ENCODE data around the gene FLT3LG. TPM values are rescaled to one million over a fixed set of nuclear protein-coding genes. Genes with fewer than 3 reads are reported as not detected.

The FLT3LG gene
- total RNA-seq, 1 donor from 2014 or later: 57.6 TPM

DNA sequence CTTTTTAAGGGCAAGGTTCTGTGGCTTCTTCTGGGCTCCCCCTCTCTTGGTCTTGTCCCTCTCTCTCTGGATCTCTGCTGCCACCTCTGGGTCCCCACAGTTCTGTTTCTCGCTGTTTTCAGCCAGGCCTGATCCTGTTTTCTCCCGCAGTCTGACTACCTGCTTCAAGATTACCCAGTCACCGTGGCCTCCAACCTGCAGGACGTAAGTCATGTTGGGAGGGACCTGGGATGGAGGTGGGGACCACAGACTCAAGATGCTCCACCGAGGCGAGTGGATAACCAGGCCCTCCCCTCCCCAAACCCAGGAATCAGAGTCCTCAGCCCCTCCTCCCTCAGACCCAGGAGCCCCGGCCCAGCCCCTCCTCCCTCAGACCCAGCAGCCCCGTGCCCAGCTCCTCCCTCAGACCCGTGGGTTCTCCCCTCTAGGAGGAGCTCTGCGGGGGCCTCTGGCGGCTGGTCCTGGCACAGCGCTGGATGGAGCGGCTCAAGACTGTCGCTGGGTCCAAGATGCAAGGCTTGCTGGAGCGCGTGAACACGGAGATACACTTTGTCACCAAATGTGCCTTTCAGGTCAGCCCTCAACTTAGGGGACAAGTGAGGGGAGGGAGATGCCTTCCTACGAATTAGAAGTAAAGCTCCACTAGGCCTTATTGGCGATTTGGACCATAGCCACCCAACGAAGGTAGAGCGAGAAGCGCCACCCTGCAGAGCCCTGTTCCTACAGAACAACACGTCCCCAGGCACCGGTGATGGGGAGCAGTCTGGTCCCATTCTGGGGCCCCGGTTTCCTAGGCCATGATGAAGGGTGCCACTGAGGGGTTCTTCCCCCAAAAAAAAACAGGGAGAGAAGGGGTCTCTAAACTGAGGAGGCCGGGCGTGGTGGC lies 2.2 kb downstream of the FLT3LG start:
- H3K36me3 Mint-ChIP-seq (ENCODE audit: low read depth): peaks cover 24% of the 10 kb centered on the region
- H3K4me1 Mint-ChIP-seq: peaks cover 37% of the 10 kb centered on the region
- peak overlapping the region; percentile 90 for H3K27ac Mint-ChIP-seq
- peak overlapping the region; percentile 97 for H3K4me3 Mint-ChIP-seq
- intact Hi-C loops (cut with micrococcal nuclease): loop anchor here (1.0 kb wide), 1 partner anchor 84 kb away; no protein-coding TSS in a partner anchor
- peak; percentile 93 for DNase-seq
- H3K9me3 Mint-ChIP-seq: no peaks in the 10 kb centered on the region
- no peaks in the 10 kb centered on the region for H3K27me3 Mint-ChIP-seq

DNA sequence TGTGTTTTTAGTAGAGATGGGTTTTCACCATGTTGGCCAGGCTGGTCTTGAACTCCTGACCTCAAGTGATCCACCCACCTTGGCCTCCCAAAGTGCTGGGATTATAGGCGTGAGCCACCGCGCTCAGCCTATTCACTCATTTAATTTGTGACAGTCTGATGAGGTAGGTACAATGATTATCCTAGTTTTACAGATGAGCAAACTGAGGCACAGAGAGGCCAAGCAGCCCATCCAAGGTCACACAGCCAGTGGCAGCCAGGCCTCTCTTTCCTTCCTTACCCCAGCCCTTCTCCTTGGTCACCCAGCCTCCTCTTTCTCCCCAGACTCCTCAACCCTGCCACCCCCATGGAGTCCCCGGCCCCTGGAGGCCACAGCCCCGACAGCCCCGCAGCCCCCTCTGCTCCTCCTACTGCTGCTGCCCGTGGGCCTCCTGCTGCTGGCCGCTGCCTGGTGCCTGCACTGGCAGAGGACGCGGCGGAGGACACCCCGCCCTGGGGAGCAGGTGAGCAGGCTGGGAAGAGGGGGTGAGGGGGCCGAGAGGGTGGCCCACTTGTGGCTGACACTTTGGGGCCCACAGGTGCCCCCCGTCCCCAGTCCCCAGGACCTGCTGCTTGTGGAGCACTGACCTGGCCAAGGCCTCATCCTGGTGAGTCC lies 6.1 kb downstream of the FLT3LG start:
- peaks cover 39% of the 10 kb centered on the region for H3K36me3 Mint-ChIP-seq (ENCODE audit: low read depth)
- H3K4me3 Mint-ChIP-seq: no peak overlapping the region
- H3K9me3 Mint-ChIP-seq: no peaks in the 10 kb centered on the region
- H3K27ac Mint-ChIP-seq: peak overlapping the region; percentile 15
- intact Hi-C loops (cut with micrococcal nuclease): no loop called here
- H3K27me3 Mint-ChIP-seq: no peaks in the 10 kb centered on the region
- DNase-seq: no peak
- H3K4me1 Mint-ChIP-seq: peaks cover 23% of the 10 kb centered on the region

DNA sequence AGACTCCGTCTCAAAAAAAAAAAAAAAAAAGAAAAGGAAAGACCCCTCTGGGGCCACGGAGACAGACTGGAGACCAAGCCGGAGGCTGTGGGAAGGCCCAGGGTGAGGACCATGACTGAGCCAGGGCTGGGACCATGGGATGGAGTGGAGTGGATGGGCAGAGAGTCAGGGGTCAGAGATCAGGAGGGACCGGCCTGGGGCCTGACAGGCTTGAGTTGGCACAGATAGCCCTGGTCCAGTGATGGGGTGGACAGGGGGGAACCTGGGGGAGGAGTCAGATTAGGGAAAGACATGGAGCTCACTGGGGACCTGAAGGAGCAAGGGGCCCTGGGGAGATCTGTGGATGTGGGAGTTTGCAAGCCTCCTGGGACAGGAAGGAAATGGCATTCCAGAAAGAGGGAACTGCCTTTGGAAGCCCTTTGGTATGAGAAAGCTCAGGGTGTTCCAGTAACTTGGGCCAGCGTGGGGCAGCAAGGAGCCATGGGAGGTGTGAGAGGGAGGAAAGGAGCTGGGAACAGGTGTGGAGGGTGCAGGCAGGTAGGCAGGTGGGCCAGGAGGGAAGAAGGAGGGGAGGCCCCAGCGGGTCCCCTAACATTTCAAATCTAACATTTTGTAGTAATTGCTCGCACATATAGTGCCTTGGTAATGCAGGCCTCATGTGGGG lies 7.1 kb downstream of the FLT3LG start:
- no peak for DNase-seq
- peak overlapping the region; percentile 41 for H3K27ac Mint-ChIP-seq
- no peaks in the 10 kb centered on the region for H3K9me3 Mint-ChIP-seq
- H3K27me3 Mint-ChIP-seq: no peaks in the 10 kb centered on the region
- peaks cover 15% of the 10 kb centered on the region for H3K4me1 Mint-ChIP-seq
- no peak overlapping the region for H3K4me3 Mint-ChIP-seq
- peaks cover 43% of the 10 kb centered on the region for H3K36me3 Mint-ChIP-seq (ENCODE audit: low read depth)
- intact Hi-C loops (cut with micrococcal nuclease): no loop called here

DNA sequence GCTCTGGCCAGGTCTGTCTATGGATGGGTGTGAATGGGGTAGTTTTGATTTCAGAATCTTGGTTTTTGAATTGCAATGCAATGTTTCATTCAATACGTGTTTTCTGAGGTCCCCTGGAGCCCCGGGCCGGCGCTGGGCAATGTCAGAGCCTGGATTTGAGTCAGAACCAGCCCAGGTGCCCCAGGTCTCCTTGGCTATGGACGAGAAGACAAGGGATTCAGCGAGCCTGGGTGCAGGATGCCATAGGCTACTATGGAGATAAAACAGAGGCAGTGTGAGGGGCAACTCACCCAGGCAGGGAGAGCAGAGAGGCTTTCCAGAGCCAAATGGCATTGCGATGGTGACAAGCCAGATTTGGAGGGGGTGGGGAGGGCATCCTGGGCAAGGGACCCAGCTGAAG lies 12.2 kb downstream of the FLT3LG start:
- peak overlapping the region; percentile 43 for H3K4me3 Mint-ChIP-seq
- intact Hi-C loops (cut with micrococcal nuclease): loop anchor here (5.0 kb wide), 1 partner anchor 34 kb away; the partner anchor contains the start of genes ALDH16A1 and PIH1D1
- DNase-seq: peak; percentile 63
- H3K4me1 Mint-ChIP-seq: peaks cover 27% of the 10 kb centered on the region
- peaks cover 4% of the 10 kb centered on the region for H3K9me3 Mint-ChIP-seq
- H3K36me3 Mint-ChIP-seq (ENCODE audit: low read depth): peaks cover 67% of the 10 kb centered on the region
- peaks cover 3% of the 10 kb centered on the region for H3K27me3 Mint-ChIP-seq
- peak overlapping the region; percentile 86 for H3K27ac Mint-ChIP-seq

DNA sequence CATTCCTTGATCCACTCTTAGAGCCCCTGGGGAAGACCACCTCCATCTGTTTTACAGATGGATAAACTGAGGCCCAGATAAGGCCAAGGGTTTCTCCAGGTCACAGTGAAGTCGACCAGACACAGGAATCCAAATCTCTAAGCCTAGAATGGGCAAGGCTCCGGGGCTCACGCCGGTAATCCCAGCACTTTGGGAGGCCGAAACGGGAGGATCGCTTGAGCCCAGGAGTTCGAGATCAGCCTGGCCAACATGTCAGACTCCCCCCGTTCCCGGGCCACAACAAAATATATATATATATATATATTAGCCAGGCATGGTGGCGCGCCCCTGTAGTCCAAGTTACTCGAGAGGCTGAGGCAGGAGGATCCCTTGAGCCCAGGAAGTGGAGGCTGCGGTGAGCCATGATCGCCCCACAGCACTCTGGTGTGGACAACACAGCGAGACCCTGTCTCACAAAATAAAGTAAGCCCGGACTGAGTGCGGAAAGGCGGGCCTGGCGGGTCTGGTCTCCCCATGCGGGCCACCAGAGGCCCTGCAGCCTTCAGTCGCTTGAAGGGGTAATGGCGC lies 12.8 kb downstream of the FLT3LG start:
- H3K27ac Mint-ChIP-seq: peak overlapping the region; percentile 98
- DNase-seq: no peak
- intact Hi-C loops (cut with micrococcal nuclease): loop anchor here (1.0 to 5.0 kb wide), 2 partner anchors 10 to 34 kb away; partner anchors contain the start of genes ALDH16A1, PIH1D1 and RPS11
- peaks cover 70% of the 10 kb centered on the region for H3K36me3 Mint-ChIP-seq (ENCODE audit: low read depth)
- peaks cover 4% of the 10 kb centered on the region for H3K9me3 Mint-ChIP-seq
- peaks cover 3% of the 10 kb centered on the region for H3K27me3 Mint-ChIP-seq
- H3K4me3 Mint-ChIP-seq: peak overlapping the region; percentile 98
- H3K4me1 Mint-ChIP-seq: peaks cover 27% of the 10 kb centered on the region

DNA sequence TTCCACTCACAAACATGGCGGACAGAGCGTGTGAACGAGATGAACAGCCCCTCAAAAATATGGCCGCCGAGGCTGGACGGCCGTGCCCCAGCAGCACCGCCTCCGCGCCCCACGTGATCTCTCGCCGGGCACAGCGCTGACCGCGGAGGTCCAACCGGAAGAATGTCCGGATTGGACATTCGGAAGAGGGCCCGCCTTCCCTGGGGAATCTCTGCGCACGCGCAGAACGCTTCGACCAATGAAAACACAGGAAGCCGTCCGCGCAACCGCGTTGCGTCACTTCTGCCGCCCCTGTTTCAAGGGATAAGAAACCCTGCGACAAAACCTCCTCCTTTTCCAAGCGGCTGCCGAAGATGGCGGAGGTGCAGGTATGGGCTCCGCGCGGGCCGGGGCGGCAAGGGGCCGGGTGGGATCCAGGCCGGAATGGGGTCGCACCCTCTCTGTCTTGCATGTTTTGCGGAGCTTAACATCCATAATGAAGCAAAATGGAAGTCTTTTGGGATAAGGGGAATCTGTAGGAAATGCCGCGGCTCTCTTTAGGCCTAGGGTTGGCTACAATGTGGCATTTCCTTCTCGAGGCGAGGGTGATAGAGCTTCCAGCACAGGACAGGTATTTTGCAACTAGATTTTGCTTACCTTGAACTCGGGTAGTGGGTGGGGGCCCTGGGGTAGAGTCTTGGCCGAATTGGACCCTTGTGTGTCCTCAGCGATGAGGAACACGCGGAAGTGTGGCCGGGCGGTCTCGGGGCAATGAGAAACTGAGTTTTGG lies 13.4 kb downstream of the FLT3LG start, which contains the start of gene RPL13A:
RPL13A (plus strand) TSS at position 332 of the 769 bp plus-strand sequence; CDS start at position 354, 22 bp downstream.
- Mint-ChIP-seq H3K27ac (peak within 1 kb of the TSS; percentile 98), H3K36me3 (ENCODE audit: low read depth) (peaks cover 74% of the 10 kb centered on the region), H3K4me1 (peaks cover 31% of the 10 kb centered on the region), H3K4me3 (peak within 1 kb of the TSS; percentile 98), H3K9me3 (peaks cover 4% of the 10 kb centered on the region), H3K27me3 (peaks cover 3% of the 10 kb centered on the region)
- intact Hi-C loops (cut with micrococcal nuclease): loop anchor here (1.0 to 5.0 kb wide), 2 partner anchors 9 to 35 kb away; partner anchors contain the start of genes ALDH16A1, PIH1D1 and RPS11
- DNase-seq: peak; percentile 100

DNA sequence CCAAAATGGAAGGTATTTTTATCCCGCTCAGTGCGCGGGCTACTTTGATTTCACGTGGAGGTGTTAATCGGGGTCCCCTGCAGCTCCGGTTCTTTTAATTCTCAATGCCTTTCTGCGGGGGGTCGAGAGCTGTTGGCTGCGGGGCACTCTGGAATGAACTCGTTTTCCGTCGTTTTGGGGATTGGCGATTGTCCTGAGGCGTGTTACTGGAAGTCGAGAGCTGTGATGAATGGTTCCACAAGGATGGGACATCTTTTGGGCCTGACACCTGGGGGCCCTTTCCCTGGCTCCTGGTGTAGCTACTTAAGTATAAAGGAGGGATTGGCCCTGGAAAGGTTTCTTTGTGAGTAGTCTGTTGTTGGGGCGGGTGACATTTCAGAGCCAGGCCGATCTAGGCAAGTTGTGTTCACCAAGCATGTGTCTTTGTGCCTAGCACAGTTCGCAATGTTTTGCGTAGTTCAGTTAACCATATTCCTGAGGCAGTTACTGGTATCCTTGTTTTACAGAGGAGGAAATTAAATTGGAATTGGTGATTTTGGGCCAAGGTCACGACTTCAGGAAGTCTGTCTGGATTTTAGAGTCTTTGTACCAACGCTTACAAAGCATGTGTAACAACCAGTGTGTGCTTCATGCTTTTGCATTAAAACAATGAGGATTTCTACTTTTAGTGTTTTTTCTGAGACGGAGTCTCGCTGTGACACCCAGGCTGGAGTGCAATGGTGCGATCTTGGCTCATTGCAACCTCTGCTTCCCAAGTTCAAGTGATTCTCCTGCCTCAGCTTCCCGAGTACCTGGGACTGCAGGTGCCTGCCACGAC lies 14.2 kb downstream of the FLT3LG start:
- Mint-ChIP-seq H3K36me3 (ENCODE audit: low read depth) (peaks cover 78% of the 10 kb centered on the region), H3K4me1 (peaks cover 38% of the 10 kb centered on the region), H3K27ac (peak overlapping the region; percentile 98), H3K4me3 (peak overlapping the region; percentile 98), H3K27me3 (peaks cover 3% of the 10 kb centered on the region), H3K9me3 (peaks cover 4% of the 10 kb centered on the region)
- DNase-seq: no peak
- intact Hi-C loops (cut with micrococcal nuclease): loop anchor here (5.0 kb wide), 1 partner anchor 36 kb away; the partner anchor contains the start of genes ALDH16A1 and PIH1D1

DNA sequence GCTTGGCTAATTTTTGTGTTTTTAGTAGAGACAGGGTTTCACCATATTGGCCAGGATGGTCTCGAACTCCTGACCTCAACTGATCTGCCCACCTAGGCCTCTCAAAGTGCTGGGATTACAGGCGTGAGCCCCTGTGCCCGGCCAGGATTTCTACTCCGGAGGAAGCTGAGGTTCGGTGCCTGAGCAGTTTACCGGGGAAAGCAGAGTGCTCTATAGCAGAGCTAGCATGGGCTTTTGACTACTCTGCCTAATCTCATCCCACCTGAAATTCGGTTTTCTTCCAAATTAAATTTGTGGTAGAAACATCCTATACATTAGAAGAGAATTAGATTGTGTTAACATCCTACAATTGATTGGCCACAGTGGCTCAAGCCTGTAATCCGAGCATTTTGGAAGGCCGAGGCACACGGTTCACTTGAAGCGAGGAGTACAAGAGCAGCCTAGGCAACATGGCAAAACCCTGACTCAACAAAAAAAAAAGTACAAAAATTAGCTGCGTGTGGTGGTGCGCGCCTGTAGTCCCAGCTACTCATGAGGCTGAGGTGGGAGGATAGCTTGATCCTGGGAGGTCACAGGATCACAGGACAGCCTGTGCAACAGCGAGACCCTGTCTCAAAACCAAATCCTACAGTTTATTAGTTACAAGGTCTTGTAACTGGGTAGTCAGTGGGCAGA lies 15.0 kb downstream of the FLT3LG start:
- peak; percentile 74 for DNase-seq
- H3K27me3 Mint-ChIP-seq: peaks cover 3% of the 10 kb centered on the region
- peak overlapping the region; percentile 98 for H3K4me3 Mint-ChIP-seq
- intact Hi-C loops (cut with micrococcal nuclease): loop anchor here (5.0 kb wide), 1 partner anchor 37 kb away; the partner anchor contains the start of genes ALDH16A1 and PIH1D1
- H3K4me1 Mint-ChIP-seq: peaks cover 39% of the 10 kb centered on the region
- H3K36me3 Mint-ChIP-seq (ENCODE audit: low read depth): peaks cover 79% of the 10 kb centered on the region
- H3K27ac Mint-ChIP-seq: peak overlapping the region; percentile 98
- peaks cover 4% of the 10 kb centered on the region for H3K9me3 Mint-ChIP-seq

DNA sequence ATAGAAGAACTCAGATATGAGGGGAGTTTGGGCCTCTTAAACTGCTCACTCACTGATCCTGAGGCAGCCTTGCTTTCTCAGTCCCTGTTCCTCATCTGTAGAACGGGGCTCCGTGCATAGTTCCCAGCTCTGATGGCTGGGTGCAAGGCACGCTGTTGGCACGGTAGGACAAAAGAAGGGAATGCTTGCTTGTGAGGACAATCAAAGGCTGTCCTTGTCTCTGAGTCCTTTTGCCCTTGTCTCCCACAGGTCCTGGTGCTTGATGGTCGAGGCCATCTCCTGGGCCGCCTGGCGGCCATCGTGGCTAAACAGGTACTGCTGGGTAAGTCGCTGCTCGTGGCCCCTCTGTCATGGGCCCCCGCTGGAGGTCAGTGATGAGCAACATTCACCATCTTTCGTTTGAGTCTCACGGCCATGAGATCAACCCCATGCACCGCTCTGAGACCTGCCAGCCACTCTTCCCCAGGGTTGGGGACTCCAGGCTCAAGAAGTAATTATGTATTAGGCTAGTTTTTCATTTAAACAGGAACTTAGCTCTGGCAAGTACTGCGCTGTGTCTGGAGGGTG lies 15.7 kb downstream of the FLT3LG start:
- Mint-ChIP-seq H3K9me3 (peaks cover 4% of the 10 kb centered on the region), H3K27me3 (peaks cover 3% of the 10 kb centered on the region), H3K36me3 (ENCODE audit: low read depth) (peaks cover 75% of the 10 kb centered on the region), H3K4me1 (peaks cover 39% of the 10 kb centered on the region), H3K27ac (peak overlapping the region; percentile 98), H3K4me3 (peak overlapping the region; percentile 98)
- DNase-seq: peak; percentile 64
- intact Hi-C loops (cut with micrococcal nuclease): loop anchor here (5.0 kb wide), 1 partner anchor 37 kb away; the partner anchor contains the start of genes ALDH16A1 and PIH1D1

DNA sequence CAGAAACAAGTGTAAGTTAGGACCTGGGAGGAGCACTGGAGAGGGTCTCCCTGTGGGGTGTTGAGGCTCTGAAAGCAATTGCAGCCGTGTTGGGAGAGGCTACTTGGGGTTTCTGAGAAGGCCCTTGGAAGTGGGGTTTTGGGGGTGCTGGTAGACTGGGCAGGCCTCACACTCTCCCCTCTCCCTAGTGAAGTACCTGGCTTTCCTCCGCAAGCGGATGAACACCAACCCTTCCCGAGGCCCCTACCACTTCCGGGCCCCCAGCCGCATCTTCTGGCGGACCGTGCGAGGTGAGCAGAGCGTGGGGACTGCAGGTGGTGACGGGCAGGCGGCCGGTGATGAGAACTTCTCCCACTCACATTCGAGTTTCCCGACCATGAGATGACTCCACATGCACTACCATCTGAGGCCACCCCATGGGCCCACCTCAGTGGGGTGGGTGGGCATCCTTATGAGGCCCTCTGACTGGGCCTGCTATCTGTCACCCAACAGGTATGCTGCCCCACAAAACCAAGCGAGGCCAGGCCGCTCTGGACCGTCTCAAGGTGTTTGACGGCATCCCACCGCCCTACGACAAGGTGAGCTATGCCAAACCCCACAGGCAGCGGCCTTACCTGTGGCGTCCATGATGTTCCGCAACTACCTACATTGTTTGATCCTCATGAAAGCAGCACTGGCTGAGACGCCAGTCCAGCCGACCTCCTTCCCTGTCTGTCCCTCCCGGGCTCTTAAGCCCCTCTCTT lies 16.4 kb downstream of the FLT3LG start:
- Mint-ChIP-seq H3K9me3 (peaks cover 4% of the 10 kb centered on the region), H3K27me3 (peaks cover 3% of the 10 kb centered on the region), H3K4me3 (peak overlapping the region; percentile 98), H3K27ac (peak overlapping the region; percentile 98), H3K4me1 (peaks cover 42% of the 10 kb centered on the region), H3K36me3 (ENCODE audit: low read depth) (peaks cover 73% of the 10 kb centered on the region)
- no peak for DNase-seq
- intact Hi-C loops (cut with micrococcal nuclease): no loop called here

Data from activated CD4-positive, alpha-beta T cell treated with anti-CD3 and anti-CD28 coated beads, Interleukin-2, amount 10 ng/mL, durations not matched to agents 24 days and 14 days (primary cell).